Natural killer cell treated with Interleukin-12 subunit alpha and Interleukin-12 subunit beta and Interleukin-15 and Interleukin-18, amount 100 ng/mL, for 72 hours (primary cell): ENCODE data around the gene ZFYVE19. TPM values are rescaled to one million over a fixed set of nuclear protein-coding genes. Genes with fewer than 3 reads are reported as not detected.
"Not testable (repeated sequence)": the region's sequence is repeated elsewhere in the genome, so short reads cannot be mapped to it uniquely, and the experiment has no call there.

Source experiments
- ATAC-seq, 2 donors: fragments of 150-1000 bp; cut with Tn5 transposase in 1 of 2; sonication (Bioruptor Pico), chemical (Tn5 transposase) in 1 of 2; 2 replicates each; pipeline ENCODE4 v1.10.0; 2021
- DNase-seq: peaks from one replicate; pipeline ENCODE4 v3.0.0; 2022; ENCODE audit warnings: low spot score
- H3K27ac Mint-ChIP-seq, 2 donors: 1 replicate in 1 of 2; 2 replicates in 1 of 2; pipeline ENCODE4 v1.8.0; 2022; ENCODE audit warnings: mixed read lengths in 2 of 2, mild to moderate bottlenecking in 1 of 2, moderate library complexity in 1 of 2
- H3K27me3 Mint-ChIP-seq, 2 donors: 1 replicate in 1 of 2; 2 replicates in 1 of 2; pipeline ENCODE4 v1.8.0; 2022; ENCODE audit warnings: mixed read lengths in 2 of 2
- H3K36me3 Mint-ChIP-seq: one replicate; pipeline ENCODE4 v1.8.0; 2022; ENCODE audit warnings: mixed read lengths
- H3K4me1 Mint-ChIP-seq, 2 donors: 1 replicate in 1 of 2; 2 replicates in 1 of 2; pipeline ENCODE4 v1.8.0; 2022; ENCODE audit warnings: low read depth in 2 of 2, mixed read lengths in 2 of 2, mild to moderate bottlenecking in 1 of 2
- H3K4me3 Mint-ChIP-seq: one replicate; pipeline ENCODE4 v1.8.0; 2022; ENCODE audit warnings: mixed read lengths
- H3K9me3 Mint-ChIP-seq: 2 replicates; pipeline ENCODE4 v1.8.0; 2022; ENCODE audit warnings: mixed read lengths
- total RNA-seq, 2 donors: library from RNA; stranded (reverse); gene quantifications; one replicate each; pipeline ENCODE4 v1.2.3, GENCODE V29; 2022

ZFYVE19 gene
- total RNA-seq, 2 donors from 2014 or later = 17.2 to 39.1 TPM

DNA sequence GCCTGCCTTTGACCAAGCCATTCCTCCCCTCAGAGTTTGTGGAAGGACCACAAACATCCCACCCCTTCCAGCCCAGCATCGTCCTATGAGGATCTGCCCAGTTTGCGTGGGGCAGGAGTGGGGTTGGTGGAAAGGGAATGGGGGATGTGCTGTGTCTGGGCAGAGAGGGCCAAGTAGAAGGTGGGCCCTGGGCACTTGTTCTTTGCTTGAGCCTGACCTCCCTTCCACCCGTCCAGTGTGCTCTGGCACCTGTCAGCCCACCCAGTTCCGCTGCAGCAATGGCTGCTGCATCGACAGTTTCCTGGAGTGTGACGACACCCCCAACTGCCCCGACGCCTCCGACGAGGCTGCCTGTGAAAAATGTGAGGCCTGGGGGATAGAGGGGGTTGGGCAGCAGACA is 47.3 kb downstream of the ZFYVE19 start:
- no peaks in the 10 kb centered on the region for H3K9me3 Mint-ChIP-seq
- peaks cover 0 to 10% of the 10 kb centered on the region in 2 donors for H3K27me3 Mint-ChIP-seq
- no peak overlapping the region for H3K27ac Mint-ChIP-seq
- ATAC-seq (no peak), DNase-seq (no peak)
- H3K4me3 Mint-ChIP-seq = no peak overlapping the region
- no peaks in the 10 kb centered on the region for H3K36me3 Mint-ChIP-seq
- peaks cover 5 to 7% of the 10 kb centered on the region in 2 donors for H3K4me1 Mint-ChIP-seq

- ATAC-seq = no peak
- Mint-ChIP-seq H3K4me1 (peaks cover 5 to 7% of the 10 kb centered on the region in 2 donors), H3K36me3 (no peaks in the 10 kb centered on the region), H3K27ac (no peak overlapping the region), H3K9me3 (no peaks in the 10 kb centered on the region), H3K27me3 (peaks cover 0 to 17% of the 10 kb centered on the region in 2 donors), H3K4me3 (no peak overlapping the region)
- no peak for DNase-seq
Observed at GRCh38 chr15:40855706-40856234, 48.9 kb downstream of the ZFYVE19 start.

DNA sequence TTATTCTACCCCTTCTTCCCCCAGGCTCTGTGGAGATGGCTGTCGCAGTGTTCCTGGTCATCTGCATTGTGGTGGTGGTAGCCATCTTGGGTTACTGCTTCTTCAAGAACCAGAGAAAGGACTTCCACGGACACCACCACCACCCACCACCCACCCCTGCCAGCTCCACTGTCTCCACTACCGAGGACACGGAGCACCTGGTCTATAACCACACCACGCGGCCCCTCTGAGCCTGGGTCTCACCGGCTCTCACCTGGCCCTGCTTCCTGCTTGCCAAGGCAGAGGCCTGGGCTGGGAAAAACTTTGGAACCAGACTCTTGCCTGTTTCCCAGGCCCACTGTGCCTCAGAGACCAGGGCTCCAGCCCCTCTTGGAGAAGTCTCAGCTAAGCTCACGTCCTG is 49.9 kb downstream of the ZFYVE19 start:
- Mint-ChIP-seq H3K27ac (no peak overlapping the region), H3K36me3 (no peaks in the 10 kb centered on the region), H3K4me1 (peaks cover 5 to 7% of the 10 kb centered on the region in 2 donors), H3K4me3 (no peak overlapping the region), H3K9me3 (no peaks in the 10 kb centered on the region), H3K27me3 (peaks cover 0 to 13% of the 10 kb centered on the region in 2 donors)
- no peak for ATAC-seq
- DNase-seq = no peak

- H3K4me3 Mint-ChIP-seq = no peak overlapping the region
- H3K27ac Mint-ChIP-seq = no peak overlapping the region
- H3K27me3 Mint-ChIP-seq = peaks cover 0 to 15% of the 10 kb centered on the region in 2 donors
- ATAC-seq = peak; percentile 82 to 89
- no peak for DNase-seq
- H3K4me1 Mint-ChIP-seq = peaks cover 5 to 8% of the 10 kb centered on the region in 2 donors
- H3K36me3 Mint-ChIP-seq = no peaks in the 10 kb centered on the region
- H3K9me3 Mint-ChIP-seq = no peaks in the 10 kb centered on the region
Observed at GRCh38 chr15:40857601-40858341, 50.9 kb downstream of the ZFYVE19 start.

DNA sequence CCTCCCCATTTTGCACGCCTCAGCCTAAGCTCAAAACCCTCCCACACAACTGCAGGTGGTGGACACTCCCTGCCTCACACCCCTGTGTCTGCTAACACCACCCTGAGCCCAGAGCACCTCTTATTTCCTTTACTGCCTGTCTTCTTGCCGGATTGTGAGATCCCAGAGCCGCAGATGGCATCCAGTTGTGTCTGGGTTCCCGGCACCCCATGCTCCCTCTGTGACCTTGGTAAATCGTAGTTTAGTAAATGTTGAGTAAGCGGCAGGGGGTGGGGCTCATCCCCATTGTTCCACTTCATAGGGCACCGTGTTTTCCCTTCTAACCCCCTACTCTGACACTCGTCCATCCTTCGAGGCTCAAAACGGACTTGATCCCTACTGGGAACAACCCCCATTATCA is 51.8 kb downstream of the ZFYVE19 start:
- DNase-seq (no peak), ATAC-seq (no peak)
- Mint-ChIP-seq H3K9me3 (no peaks in the 10 kb centered on the region), H3K4me3 (no peak overlapping the region), H3K27ac (no peak overlapping the region), H3K4me1 (peaks cover 5 to 10% of the 10 kb centered on the region in 2 donors), H3K27me3 (peaks cover 0 to 17% of the 10 kb centered on the region in 2 donors), H3K36me3 (no peaks in the 10 kb centered on the region)

- ATAC-seq (peak; percentile 78 to 81), DNase-seq (peak; percentile 80)
- Mint-ChIP-seq H3K27me3 (peaks cover 5 to 22% of the 10 kb centered on the region in 2 donors), H3K36me3 (no peaks in the 10 kb centered on the region), H3K9me3 (no peaks in the 10 kb centered on the region), H3K27ac (no peak overlapping the region), H3K4me1 (peaks cover 5 to 10% of the 10 kb centered on the region in 2 donors), H3K4me3 (no peak overlapping the region)
Observed at GRCh38 chr15:40859206-40859851, 52.4 kb downstream of the ZFYVE19 start.

GRCh38 chr15:40861147-40861546 is 54.3 kb downstream of the ZFYVE19 start:
- not testable (repeated sequence) for ATAC-seq, H3K4me3 Mint-ChIP-seq, DNase-seq, H3K9me3 Mint-ChIP-seq, H3K27ac Mint-ChIP-seq, H3K36me3 Mint-ChIP-seq
- H3K4me1 Mint-ChIP-seq = peaks cover 5 to 10% of the 10 kb centered on the region in 2 donors
- peaks cover 6 to 25% of the 10 kb centered on the region in 2 donors for H3K27me3 Mint-ChIP-seq

DNA sequence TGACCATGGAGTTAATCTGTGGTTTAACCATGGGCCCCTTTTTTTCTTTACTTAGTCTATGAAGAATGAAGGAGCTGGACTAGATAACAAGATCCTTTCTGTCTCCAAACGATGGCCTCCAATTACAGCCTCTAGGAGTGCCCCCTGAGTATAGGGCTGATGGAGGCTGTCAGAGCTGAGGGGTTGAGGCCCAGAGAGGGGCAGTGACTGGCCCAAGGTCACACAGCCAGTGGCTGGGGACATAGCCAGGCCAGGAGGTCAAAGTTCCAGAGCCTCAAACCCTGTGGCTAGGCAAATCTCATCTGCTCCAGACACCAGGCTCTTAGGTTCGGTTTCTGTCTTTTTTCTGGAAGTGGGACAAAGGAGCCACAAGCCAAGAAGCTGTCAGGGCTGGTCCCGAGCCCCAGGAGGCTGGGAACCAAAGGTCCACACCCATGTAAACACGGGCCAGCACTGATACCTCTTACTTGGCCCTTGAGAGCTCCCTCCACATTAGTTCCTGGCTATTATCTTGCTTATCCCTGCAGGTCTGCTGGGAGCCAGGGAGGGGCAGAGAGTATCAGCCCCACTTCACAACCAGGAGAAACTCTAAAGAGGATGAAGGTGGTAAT is 56.9 kb downstream of the ZFYVE19 start:
- Mint-ChIP-seq H3K36me3 (no peaks in the 10 kb centered on the region), H3K4me3 (no peak overlapping the region), H3K27ac (no peak overlapping the region), H3K9me3 (no peaks in the 10 kb centered on the region), H3K27me3 (peaks cover 6 to 25% of the 10 kb centered on the region in 2 donors), H3K4me1 (peaks cover 3 to 6% of the 10 kb centered on the region in 2 donors)
- ATAC-seq = no peak
- no peak for DNase-seq

Other genes starting within 250 kb of the ZFYVE19 start
- 10 to 100 TPM; 49.0 to 52.5 TPM for gene CCDC32, start 242.0 kb upstream of the ZFYVE19 start, total RNA-seq
- 10 to 100 TPM; 14.3 to 19.0 TPM for gene RPUSD2, start 237.8 kb upstream of the ZFYVE19 start, total RNA-seq
- 10 to 100 TPM; 20.1 to 48.6 TPM for gene KNL1, start 212.8 kb upstream of the ZFYVE19 start, total RNA-seq
- 10 to 100 TPM; 36.2 to 59.6 TPM for gene RAD51, start 111.9 kb upstream of the ZFYVE19 start, total RNA-seq
- gene RMDN3, start 51.8 kb upstream of the ZFYVE19 start, total RNA-seq = 10 to 100 TPM; 35.9 to 72.6 TPM
- gene GCHFR, start 43.0 kb upstream of the ZFYVE19 start, total RNA-seq = 10 to 100 TPM in 1 of 2 donors, 1 to 10 TPM in 1; 9.1 to 14.4 TPM
- gene C15orf62, start 37.1 kb upstream of the ZFYVE19 start, total RNA-seq = under 1 TPM; 0.12 to 0.22 TPM
- gene DNAJC17, start 384 bp downstream of the ZFYVE19 start, total RNA-seq = 10 to 100 TPM; 40.4 to 62.6 TPM
- not detected for gene PPP1R14D, start 21.6 kb downstream of the ZFYVE19 start, total RNA-seq
- 1 to 10 TPM; 1.0 to 1.5 TPM for gene SPINT1, start 37.0 kb downstream of the ZFYVE19 start, total RNA-seq
- gene RHOV, start 67.1 kb downstream of the ZFYVE19 start, total RNA-seq = not detected
- gene VPS18, start 87.4 kb downstream of the ZFYVE19 start, total RNA-seq = 10 to 100 TPM; 22.8 to 27.3 TPM
- gene DLL4, start 122.3 kb downstream of the ZFYVE19 start, total RNA-seq = under 1 TPM in 1 of 2 donors, not detected in 1; 0.17 TPM
- gene CHAC1, start 146.4 kb downstream of the ZFYVE19 start, total RNA-seq = 10 to 100 TPM in 1 of 2 donors, 1 to 10 TPM in 1; 7.7 to 13.1 TPM